Measurements from ENCODE around the gene KPNA1.

Gene KPNA1

DNA sequence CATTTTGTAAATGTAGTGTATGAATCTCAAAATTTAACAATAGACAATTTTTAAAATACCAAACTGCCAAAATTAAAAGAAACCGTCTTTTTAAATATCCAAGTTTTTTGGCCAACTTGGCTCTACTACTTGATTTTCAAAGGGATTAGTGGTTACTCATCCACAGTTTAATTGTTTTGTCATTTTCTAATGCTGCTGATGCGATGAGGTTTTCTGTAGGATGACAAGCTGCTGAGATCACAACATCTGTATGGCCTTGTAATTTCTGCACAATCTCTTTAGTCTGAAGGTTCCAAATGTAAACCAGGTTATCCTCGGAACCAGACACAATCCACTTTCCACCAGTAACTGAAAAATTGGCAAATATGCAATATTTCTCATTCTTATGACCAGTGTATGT is 100.3 kb downstream of the KPNA1 start:
- DNase-seq, result no peak

DNA sequence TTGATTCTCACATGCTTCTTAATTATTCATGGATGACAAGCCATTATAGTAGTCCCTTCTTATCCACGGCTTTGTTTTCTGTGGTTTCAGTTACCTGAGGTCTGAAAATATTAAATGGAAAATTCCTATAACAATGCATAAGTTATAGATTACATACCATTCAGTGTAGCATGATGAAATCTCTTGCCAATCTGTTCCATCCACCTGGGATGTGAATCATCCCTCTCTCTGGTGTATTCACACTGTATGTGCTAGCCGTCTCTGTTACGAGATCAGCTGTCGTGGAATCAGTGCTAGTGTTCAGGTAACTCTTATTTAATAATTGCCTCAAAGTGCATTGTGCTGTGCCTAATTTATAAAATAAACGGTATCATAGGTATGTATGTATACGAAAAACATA is 104.1 kb downstream of the KPNA1 start:
- DNase-seq, result peak; percentile 12

DNA sequence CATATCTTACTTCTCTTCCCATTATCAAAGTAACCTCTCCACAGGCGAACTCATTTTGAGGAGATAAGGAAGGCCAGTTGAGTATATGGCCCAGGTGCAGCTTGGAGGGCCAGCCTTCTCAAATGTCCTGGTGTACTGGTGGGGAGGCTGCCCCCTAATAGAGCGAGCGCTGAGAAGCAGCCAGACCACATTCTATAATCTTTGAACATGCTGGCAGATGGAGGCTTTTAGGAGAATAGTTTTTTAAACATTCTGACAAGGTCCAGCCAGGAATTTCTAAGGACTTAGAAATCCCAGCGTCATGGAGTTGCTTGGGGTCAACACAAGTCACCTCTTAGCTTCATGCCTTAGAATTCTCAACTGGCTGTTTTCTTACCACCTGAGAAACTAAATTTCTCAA is 104.6 kb downstream of the KPNA1 start:
- DNase-seq, result no peak

DNA sequence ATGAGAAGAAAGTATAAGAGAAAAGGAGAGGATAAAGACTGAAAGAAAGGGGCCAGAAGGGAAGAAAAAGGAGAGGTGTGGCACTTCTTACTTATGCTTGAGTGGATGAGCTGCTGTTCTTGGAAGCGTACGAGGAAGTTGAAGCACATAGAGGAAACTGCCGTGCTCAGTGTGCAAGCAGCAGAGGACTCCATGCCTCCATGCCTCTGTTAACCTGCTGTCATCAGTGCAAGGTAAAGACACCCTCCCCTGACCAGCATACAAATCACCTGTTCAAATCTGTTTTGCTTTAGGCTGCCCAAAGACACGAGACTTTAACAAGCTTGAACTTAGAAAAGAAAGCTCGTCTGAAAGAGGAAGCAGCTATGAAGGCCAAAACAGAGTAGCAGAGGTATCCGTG is 105.3 kb downstream of the KPNA1 start:
- no peak for DNase-seq

DNA sequence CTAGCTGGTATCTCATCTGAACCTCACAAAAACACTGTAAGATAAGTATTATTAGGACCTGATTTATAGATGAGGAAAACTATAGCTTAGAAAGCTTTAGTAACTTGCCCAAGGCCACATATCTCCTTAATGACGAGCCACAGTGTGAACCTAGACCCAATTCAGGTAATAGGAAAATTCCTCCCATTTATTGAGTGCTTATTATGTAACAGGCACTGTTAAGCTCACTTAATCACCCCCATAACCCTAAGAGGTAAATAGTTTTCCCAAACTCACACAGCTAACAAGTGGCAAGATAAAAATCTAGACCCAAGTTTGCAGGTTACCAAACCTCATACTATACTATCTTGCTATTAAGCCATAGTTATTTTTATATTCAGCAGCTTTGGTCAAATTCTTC is 106.8 kb downstream of the KPNA1 start:
- no peak for DNase-seq

DNA sequence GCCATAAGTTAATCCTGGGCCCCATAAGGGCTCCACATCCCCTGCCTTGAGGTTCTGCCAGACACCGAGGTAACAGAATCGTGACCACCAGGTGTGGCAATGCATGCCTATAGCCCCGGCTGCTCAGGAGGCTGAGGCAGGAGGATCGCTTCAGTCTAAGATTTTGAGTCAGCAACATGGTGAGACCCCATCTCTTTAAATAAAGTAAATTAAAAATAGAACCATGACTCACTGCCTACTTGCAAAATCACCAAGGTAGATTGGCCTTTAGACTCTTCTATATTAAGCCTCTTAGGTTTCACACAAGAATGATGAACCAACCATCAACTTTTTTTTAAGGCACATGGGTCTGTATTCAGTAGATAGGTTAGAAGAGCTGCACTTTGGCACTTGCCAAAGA is 108.5 kb downstream of the KPNA1 start:
- DNase-seq, result peak; percentile 28

DNA sequence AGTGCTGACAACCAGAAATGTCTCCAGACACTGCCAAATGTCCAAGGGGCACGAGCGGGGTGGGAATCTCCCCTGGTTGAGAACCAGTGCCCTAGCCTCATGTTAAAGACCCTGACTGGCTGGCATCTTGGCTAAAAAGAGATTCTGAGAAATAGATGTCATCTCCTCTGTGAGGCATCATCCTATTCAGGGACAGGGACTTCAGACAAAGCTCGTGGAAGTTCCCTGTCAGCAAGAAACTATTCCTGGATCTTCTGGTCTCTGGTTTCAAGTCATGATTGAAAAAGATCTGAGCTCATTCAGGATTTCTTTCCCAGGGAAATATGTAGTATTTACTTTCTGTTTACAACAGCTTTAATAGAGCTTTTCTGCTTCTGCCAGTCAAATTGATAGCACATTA is 109.7 kb downstream of the KPNA1 start:
- no peak for DNase-seq

DNA sequence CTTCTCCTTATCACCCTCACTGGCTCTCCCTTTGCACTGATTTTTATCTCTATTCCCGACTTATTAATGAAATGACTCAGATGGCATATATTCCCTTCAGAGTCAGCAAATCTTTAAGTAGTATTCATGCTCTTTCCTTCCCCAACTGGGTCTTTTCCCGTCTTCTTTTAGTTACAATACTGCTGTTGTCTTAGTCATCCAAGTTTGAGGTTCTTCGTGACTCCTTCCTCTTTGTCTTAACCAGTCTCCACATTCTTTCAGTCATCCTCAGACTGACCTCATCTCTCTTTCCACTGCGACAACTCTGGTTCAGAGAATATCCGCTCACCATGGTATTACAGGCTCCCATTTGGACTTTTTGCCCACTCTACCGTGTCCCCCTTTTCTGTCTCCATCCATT is 111.2 kb downstream of the KPNA1 start:
- DNase-seq, result no peak

DNA sequence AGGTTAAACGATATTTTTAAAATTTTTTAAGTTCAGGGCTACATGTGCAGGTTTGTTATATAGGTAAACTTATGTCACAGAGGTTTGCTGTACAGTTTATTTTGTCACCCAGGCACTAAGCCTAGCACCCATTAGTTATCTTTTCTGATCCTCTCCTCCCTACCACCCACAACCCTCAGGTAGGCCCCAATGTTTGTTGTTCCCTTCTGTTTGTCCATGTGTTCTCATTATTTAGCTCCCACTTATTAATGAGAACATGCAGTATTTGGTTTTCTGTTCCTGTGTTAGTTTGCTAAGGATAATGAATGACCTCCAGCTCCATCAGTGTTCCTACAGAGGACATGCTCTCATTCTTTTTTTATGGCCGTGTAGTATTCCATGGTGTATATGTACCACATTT is 115.8 kb downstream of the KPNA1 start:
- no peak for DNase-seq

DNA sequence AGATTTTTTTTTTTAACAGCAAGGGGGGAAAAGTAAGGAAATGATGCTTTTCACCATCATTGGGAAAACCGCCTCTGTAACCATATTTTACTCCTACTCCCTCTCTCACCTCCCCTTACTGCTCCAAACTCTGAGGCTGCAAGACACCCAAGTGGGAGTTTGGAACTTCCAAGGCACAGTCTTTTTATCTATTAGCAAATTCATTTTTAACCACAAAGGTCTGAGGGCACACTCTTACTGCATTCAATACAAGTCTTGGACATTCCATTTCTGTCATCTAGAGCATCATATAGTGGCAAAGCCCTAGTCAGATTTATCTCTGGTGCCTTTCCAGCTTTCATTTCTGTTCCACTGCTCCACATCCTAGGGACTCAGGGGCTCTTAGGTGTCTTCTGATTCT is 117.5 kb downstream of the KPNA1 start:
- no peak for DNase-seq

DNA sequence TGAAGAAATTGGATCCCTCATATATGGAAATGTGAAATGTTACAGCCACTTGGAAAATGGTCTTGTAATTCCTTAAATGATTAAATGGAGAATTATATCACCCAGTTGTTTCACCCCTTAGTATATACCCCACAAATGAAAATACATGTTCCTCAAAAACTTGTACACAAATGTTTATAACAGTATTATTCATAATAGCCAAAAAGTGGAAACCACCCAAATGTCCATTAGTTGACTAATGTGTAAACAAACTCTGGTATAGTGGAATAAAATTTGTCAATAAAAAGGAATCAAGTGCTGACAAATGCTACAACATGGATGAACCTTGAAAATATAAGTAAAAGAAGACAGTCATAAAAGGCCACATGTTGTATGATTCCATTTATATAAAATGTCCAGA is 118.2 kb downstream of the KPNA1 start:
- no peak for DNase-seq

DNA sequence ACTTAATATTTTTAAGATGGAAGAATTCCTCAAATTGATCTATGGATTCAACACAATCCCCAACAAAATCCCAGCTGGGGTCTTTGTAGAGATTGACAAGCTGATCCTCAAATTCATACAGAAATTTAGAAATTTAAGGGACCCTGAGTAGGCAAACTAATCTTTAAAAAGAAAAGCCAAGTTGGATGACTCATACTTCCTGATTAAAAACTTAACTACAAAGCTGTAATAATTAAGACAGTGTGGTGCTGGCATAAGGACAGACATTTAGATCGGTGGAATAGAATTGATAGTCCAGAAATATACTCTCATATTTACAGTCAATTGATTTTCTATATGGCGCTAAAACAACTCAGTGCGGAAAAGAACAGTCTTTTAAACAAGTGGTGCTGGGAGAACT is 119.2 kb downstream of the KPNA1 start:
- DNase-seq, result no peak

DNA sequence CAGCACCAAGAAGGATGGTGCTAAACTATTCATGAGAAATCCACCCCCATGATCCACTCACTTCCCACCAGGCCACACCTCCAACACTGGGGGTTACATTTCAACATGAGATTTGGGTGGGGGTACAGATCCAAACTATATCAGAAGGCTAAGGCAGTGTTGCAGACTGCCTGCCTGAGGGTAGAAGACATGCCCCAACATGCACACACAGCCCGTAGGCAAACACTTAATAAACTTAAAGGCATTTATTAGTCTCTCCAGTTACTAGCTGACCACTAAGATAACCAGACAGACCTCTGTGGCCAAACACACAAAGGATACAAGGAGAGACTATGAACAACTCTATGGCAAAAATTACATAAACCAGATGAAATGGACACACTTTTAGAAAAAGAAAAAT is 120.6 kb downstream of the KPNA1 start:
- no peak for DNase-seq

DNA sequence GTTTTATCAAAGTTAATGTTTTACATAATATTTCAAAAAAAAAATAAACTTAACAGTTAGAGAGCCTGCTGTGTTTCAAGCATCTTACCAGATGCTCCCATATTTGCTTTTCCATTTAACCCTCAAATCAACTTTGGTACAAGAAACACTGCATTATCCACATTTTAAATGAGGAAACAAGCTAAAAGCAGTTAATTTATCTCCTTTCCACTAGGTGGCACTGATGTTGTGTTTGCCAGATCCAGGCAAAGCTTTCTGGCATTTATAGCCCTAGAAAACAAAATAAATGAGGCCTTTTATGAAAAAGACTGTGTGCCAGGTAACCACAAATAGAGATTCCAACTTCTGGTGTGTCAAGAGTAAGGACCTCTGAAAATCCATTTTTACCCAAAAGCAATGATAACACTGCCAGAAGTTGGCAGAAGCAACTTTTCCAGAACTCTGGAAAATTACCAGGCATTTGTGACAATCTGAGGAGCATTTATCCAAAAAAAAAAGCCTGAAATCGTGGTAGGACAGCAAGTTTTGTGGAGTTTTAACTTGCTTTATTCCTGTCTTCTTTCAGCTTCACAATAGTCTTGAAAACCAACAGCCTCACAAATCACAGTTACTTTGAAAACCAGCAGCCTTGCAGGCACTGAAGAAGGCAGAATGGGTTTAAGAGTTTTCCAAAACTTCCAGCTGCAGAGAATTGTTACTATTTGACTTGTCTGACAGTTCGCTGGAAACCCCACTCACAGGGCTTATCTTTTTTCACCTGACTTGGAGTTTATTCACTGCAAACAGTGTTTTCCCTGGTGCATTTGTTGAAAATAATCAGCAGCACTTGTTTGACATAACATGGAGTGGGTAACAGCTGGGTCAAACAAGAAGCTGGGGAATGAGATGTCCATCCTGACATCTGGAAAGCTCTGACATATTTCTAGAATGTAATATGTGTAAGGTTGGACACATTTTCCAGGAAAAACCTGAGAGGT is 121.6 kb downstream of the KPNA1 start:
- no peak for DNase-seq

DNA sequence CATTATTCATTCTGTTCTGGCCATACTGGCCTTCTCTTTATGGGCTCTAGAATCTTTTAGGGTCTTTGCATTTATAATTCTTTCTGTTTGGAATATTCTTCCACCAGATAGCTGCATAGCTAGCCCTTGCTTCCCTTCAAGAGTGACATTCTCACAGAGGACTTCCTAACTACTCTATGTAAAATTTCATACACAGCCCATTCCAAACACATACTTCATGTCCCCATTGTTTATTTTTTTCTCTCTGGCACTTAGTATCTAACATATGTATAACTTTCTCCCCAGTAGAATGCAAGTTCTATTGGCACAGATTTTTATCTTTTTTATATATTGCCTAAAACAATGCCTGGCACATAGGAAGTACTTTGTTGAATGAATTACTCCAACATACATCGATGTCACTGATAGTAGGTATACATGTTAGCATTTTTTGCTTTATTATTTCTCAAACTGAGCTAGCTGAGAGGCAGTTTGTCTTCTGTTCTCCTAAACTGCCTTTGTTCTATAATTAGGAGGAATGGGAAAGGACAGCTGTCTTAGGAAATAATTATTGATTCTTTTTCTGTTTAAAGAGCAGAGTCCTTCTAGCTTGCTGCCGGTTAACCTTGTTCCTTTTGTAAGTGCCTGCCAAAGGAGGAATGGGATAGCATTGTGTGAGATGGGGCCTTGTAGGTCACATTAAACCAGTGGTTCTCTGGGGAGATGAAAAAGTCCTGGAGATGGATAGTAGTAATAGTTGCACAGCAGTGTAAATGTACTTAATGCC is 122.9 kb downstream of the KPNA1 start:
- DNase-seq, result no peak

DNA sequence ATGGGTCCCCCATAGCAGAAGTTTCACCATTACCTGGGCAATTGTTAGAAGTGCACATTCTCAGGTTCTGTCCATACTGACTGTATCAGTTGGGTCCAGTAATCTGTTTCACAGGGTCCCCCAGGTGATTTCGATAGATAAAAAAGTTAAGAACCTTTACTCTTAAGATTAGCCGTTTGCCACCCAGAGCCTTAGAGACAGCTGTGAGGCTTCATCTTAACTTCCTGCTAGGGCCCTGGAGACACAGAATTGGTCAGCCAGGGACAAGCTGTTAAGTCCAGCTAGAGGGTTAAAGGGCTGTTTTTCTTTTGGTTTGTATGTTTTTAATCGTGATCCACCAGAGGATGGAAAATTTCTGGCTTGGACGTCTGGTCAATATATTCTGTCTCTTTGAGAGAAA is 124.1 kb downstream of the KPNA1 start:
- DNase-seq, result no peak

DNA sequence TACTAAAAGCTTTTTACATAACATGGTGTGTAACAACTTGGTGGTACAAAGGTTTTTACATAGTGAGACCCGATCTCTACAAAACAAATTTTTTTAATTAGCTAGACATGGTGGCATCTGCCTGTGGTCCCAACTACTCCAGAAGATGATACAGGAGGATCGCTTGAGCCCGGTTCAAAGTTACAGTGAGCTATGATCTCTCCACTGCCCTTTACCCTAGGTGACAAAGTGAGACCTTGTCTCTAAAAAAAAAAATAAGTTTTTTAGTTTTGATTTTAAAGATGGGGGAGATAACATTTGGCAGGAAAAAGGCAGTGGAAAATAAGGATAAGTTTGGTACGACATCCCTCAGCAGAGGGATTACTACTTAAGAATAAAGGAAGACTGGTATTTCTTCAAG is 124.8 kb downstream of the KPNA1 start:
- no peak for DNase-seq

DNA sequence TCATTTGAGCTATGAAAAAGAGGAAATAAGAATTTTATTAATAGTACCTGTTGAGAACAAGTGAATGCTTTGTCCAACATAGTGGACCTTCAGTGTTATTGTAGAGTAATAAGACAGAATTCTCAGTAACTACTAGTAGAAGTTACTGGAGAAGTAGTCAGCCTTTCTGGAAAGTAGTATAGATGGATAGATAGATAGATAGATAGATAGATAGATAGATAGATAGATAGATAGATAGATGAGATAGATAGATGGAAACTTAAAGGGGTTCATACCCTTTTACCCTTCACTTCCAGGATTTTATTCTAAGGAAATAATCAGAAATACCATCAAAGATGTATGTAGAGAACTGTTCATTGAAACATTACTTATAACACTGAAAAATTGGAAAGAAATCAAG is 125.5 kb downstream of the KPNA1 start:
- no peak for DNase-seq

DNA sequence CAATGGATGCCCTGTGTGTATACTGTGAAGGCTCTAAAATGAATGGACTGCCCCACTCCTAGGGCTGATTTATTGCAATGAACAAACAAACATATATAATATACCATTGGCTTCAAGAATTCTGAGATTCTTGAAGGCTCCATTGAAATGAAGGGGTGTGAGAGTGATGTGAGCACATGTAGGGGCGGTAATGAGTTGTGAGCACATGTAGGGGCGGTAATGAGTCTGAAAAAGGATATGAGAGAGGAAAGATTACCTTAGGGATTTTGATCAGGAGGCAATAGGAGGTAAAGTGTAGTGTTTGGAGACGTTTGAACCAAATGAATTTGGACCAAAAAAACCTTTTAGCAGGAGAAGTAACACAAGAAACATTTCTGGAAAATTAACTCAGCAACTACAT is 127.0 kb downstream of the KPNA1 start:
- no peak for DNase-seq

DNA sequence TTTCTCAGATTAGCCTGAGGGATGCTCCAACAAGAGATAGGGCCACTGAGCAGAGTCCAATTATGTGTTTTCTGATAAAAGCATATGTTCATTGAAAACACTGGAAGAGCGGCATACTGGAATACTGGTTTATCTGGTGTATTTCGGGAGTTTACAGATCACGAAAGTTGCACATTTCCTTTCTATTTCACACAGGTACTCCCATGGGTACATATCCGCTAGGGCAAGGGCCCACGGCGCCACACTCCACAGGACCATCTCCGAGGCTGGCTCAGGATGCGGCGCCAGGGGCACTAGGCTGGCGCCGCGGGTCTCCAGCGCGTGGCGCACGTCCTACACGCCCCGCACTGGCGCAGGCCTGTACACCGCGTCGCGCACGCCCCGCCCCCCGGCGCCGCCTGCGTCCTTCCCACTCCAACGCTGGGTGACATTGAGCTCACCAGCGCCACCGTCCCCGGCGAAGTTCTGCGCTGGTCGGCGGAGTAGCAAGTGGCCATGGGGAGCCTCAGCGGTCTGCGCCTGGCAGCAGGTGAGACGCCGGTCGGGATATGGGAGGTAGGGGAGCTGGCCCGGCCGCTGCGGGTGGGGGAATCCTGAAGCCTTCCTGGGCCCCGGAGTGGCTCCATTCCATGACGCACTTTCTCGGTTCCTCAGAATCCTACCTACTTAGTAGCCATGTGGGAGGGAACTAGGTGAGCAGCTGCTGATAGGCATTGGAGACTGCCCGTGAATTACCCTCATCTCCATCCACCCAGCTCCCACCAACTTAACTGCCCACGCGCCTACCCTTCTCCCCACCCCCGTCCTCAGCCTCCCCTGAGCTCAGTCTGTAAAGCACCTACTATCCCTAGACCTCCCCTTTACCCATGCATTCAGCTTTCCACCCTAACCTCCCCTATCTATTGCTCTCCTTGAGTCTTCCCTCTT is 130.7 kb downstream of the KPNA1 start, which contains the start of gene FAM162A:
TSS of gene FAM162A (plus strand) at position 412 of the 927 bp plus-strand sequence. CDS start at position 496, 84 bp downstream.
- peak; percentile 96 for DNase-seq

DNA sequence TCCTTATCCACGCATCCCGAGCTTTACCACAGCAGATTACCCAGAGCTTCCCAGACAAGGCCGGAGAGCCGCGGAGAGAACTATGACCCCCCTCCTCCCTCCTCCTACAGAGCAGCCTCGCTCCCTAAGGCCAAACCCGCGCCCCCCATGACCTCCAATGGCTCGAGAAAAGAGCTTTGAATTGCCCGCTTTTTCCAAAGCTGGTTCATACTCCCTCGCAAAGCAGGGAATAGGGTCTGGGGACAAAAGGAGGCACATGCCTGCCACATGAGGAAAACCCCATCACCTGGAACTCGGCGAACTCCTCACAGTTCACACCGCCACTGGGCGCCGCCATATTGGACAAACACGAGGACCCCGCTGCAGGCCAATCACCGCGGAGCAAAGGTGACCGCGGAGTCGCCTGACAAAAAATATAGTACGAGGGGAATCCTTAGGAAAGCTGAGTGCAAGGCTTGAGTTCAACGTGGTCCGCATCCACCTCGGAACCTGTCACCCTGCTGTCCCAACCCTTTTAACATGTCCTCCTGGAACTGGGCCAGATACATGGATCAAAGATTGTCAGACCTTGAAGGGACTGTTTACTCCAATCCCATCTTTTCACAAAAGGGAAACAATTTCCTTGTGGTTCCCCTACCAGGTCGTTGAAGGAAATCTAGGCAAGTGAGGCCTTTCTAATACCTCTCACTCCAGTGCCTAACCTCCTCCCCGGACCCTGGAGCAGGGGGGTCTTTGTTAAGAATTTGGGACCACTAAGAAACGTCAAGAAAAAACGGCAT is 131.7 kb downstream of the KPNA1 start, which contains the start of gene MIX23:
TSS of gene MIX23 (minus strand) at position 344 of the 779 bp plus-strand sequence. CDS start at position 337, 7 bp downstream.
- peak; percentile 92 for DNase-seq

DNA sequence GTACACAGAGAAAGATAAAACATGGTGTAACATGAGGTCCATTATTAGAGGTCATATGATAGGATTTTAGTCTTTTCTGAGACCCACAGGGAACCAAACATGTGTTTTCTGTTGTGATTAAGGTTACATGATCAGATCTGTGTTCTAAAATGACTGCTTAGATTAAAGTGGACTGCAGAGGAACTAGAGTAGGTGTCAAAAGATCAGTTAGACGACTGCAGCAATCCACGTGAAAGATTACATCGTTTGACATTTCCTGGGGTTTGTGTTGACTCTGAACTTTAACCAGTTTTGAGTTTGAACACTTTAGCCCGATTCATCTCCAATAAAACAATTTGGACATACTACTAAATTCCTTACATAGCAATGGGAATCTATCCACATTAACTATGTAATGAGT is 136.8 kb downstream of the KPNA1 start:
- no peak for DNase-seq

Measured in activated CD4-positive, alpha-beta T cell treated with anti-CD3 and anti-CD28 coated beads for 48 hours (primary cell).